ENCODE results near the gene DNAH2. TPM values are rescaled to one million over a fixed set of nuclear protein-coding genes. Genes with fewer than 3 reads are reported as not detected.

Gene DNAH2
- total RNA-seq, 1 experiment from 2014 or later = 0.17 TPM

GRCh38 chr17:7695586-7695985 lies 22.0 kb upstream of the DNAH2 start (continued):
- TF ChIP-seq GABPB1 (CRISPR knock-in tag; IDR thresholded peaks at IDR 0.05) (no peak), TEAD4 (CRISPR knock-in tag; IDR thresholded peaks at IDR 0.05) (no peak)

- ChIA-PET CTCF (no interaction called here), POLR2A (no interaction called here)
- no peak for ATAC-seq
- Mint-ChIP-seq H3K27me3 (ENCODE audit: low read depth) (no peaks in the 10 kb centered on the region), H3K4me3 (no peak overlapping the region), H3K36me3 (peaks cover 22% of the 10 kb centered on the region), H3K4me1 (peaks cover 2% of the 10 kb centered on the region; the same call in 1 of the 2 replicates), H3K27ac (no peak overlapping the region), H3K9me3 (no peaks in the 10 kb centered on the region)
- TF ChIP-seq HMGA2 (CRISPR knock-in tag; IDR thresholded peaks at IDR 0.05) (no peak), IRF1 (CRISPR knock-in tag; IDR thresholded peaks at IDR 0.05) (no peak), ESRRA (CRISPR knock-in tag; IDR thresholded peaks at IDR 0.05; ENCODE audit: borderline replicate concordance) (no peak), RELA (CRISPR knock-in tag; IDR thresholded peaks at IDR 0.05; ENCODE audit: borderline replicate concordance) (no peak), TCF7 (CRISPR knock-in tag; IDR thresholded peaks at IDR 0.05; ENCODE audit: low read depth) (no peak), ZNF396 (CRISPR knock-in tag; IDR thresholded peaks at IDR 0.05; ENCODE audit: borderline replicate concordance) (no peak)
- DNase-seq (ENCODE audit: low spot score) = no peak
Observed at GRCh38 chr17:7697828-7698588, 19.5 kb upstream of the DNAH2 start.

GRCh38 chr17:7700510-7700909 lies 17.0 kb upstream of the DNAH2 start:
- Mint-ChIP-seq H3K27ac (no peak overlapping the region; the same call in 1 of the 2 replicates), H3K9me3 (no peaks in the 10 kb centered on the region), H3K4me1 (peaks cover 17% of the 10 kb centered on the region), H3K4me3 (no peak overlapping the region), H3K36me3 (peaks cover 11% of the 10 kb centered on the region), H3K27me3 (ENCODE audit: low read depth) (no peaks in the 10 kb centered on the region; the same call in 1 of the 2 replicates)
- DNase-seq (ENCODE audit: low spot score) (no peak), ATAC-seq (no peak)
- CTCF ChIA-PET = interaction anchor here (2.3 kb wide), 1 partner anchor 13 kb away, joined by 17 read pairs; the partner anchor contains the start of genes TP53 and WRAP53
- POLR2A ChIA-PET = interaction anchor here (1.0 kb wide), 1 partner anchor 33 kb away, joined by 3 read pairs; no protein-coding TSS in a partner anchor
- TF ChIP-seq SMAD4 (CRISPR knock-in tag; IDR thresholded peaks at IDR 0.05) (no peak), ZNF138 (CRISPR knock-in tag; conservative IDR thresholded peaks at IDR 0.05) (no peak), RORB (CRISPR knock-in tag; IDR thresholded peaks at IDR 0.05) (no peak), ZNF317 (CRISPR knock-in tag; IDR thresholded peaks at IDR 0.05; ENCODE audit: borderline replicate concordance, low read depth) (no peak), ESRRA (CRISPR knock-in tag; IDR thresholded peaks at IDR 0.05; ENCODE audit: borderline replicate concordance) (no peak), IRF1 (CRISPR knock-in tag; IDR thresholded peaks at IDR 0.05) (no peak), NR1H2 (CRISPR knock-in tag; IDR thresholded peaks at IDR 0.05) (no peak), NR2C2 (CRISPR knock-in tag; IDR thresholded peaks at IDR 0.05) (no peak), RELA (CRISPR knock-in tag; IDR thresholded peaks at IDR 0.05; ENCODE audit: borderline replicate concordance) (no peak), HMGA2 (CRISPR knock-in tag; IDR thresholded peaks at IDR 0.05) (no peak), NFYB (CRISPR knock-in tag; conservative IDR thresholded peaks at IDR 0.05; ENCODE audit: low read depth) (no peak), HMGXB4 (CRISPR knock-in tag; IDR thresholded peaks at IDR 0.05) (no peak), IRF2 (CRISPR knock-in tag; IDR thresholded peaks at IDR 0.05; ENCODE audit: borderline replicate concordance, low read depth) (no peak), AR (CRISPR knock-in tag; IDR thresholded peaks at IDR 0.05) (no peak), TCF7 (CRISPR knock-in tag; IDR thresholded peaks at IDR 0.05; ENCODE audit: low read depth) (no peak), MLX (CRISPR knock-in tag; IDR thresholded peaks at IDR 0.05) (no peak)
